HepG2 (cell line): ENCODE data around the gene GLRX5. TPM values are rescaled to one million over a fixed set of nuclear protein-coding genes. Genes with fewer than 3 reads are reported as not detected.

Experiments used
- ATAC-seq: fragments of 200-7000 bp; cut with Tn5 transposase; 3 replicates; pipeline ENCODE4 v1.9.1; 2020; ENCODE audit warnings: mild to moderate bottlenecking, moderate library complexity
- BruUV-seq: library from RNA; stranded (reverse); fragments of 400-500 nt; replicated peaks from 2 replicates; lab custom pipeline; 2021; lab: Mats Ljungman, UMichigan
- CTCF ChIA-PET: fragments of 300-600 bp; formaldehyde crosslinking; extraction: SDS; loops from one replicate; lab custom pipeline; 2021; ENCODE audit warnings: low total read pairs, inconsistent platforms, low intra/inter-chr PET ratio; lab: Yijun Ruan, JAX
- POLR2A ChIA-PET: fragments of 350-600 bp; sonication (Branson Sonifier 250); formaldehyde crosslinking; loops from one replicate; lab custom pipeline; 2020; ENCODE audit warnings: antibody characterized with exemption, inconsistent platforms; lab: Yijun Ruan, JAX
- DNase-seq: peaks from one replicate; pipeline ENCODE4 v3.0.0-alpha.2; 2015; ENCODE audit warnings: low spot score
- FAIRE-seq: peaks from 3 replicates; lab custom pipeline; 2011; peaks lifted over from hg19 to GRCh38; lab: Jason Lieb, UNC
- H2AFZ ChIP-seq: one replicate; pipeline ENCODE4 v1.6.1; 2011; ENCODE audit warnings: low read length, inconsistent platforms
- H3K27ac ChIP-seq: fragments of 300-600 bp; 3 replicates; pipeline ENCODE4 v1.8.0; 2011; ENCODE audit warnings: mixed run types, mild to moderate bottlenecking, mixed read lengths, low read length, inconsistent platforms; ENCODE audit not compliant: insufficient read depth; ENCODE audit errors: extremely low read length
- H3K27me3 ChIP-seq, 2 experiments: fragments of 200-600 bp in 1 of 2; 2 replicates in 1 of 2; 3 replicates in 1 of 2; pipeline versions ENCODE4 v1.6.0 to v1.8.0; 2011; ENCODE audit warnings: low read length in 2 of 2, mild to moderate bottlenecking in 2 of 2, moderate library complexity in 2 of 2, inconsistent platforms in 1 of 2; ENCODE audit not compliant: insufficient read depth in 2 of 2, control insufficient read depth in 1 of 2
- H3K36me3 ChIP-seq, 2 experiments: fragments of 200-600 bp in 1 of 2; replicated peaks in 1 of 2; 2 replicates in 1 of 2; 3 replicates in 1 of 2; pipeline versions ENCODE4 v1.5.1 to v1.8.0; 2011; ENCODE audit warnings: low read length in 2 of 2, inconsistent platforms in 1 of 2; ENCODE audit not compliant: insufficient read depth in 2 of 2, control insufficient read depth in 1 of 2
- H3K4me1 ChIP-seq: 2 replicates; pipeline ENCODE4 v1.5.1; 2012; ENCODE audit warnings: low read length, inconsistent platforms; ENCODE audit not compliant: insufficient read depth
- H3K4me2 ChIP-seq: 2 replicates; pipeline ENCODE4 v1.6.0; 2011; ENCODE audit warnings: low read depth, low read length, inconsistent platforms
- H3K4me3 ChIP-seq, 3 experiments: fragments of 200-600 bp in 1 of 3; sonication (generic), shearing (Covaris generic) in 1 of 3; replicated peaks in 1 of 3; 2 replicates each; pipeline ENCODE4 v1.5.1; 2011 to 2016; ENCODE audit warnings: low read length in 3 of 3, inconsistent platforms in 2 of 3, low read depth in 2 of 3, mild to moderate bottlenecking in 2 of 3, control low read depth in 1 of 3, mixed read lengths in 1 of 3; ENCODE audit not compliant: insufficient read depth in 1 of 3
- H3K79me2 ChIP-seq: one replicate; pipeline ENCODE4 v1.6.1; 2011; ENCODE audit warnings: low read length, inconsistent platforms; ENCODE audit not compliant: insufficient read depth
- H3K9ac ChIP-seq: 2 replicates; pipeline ENCODE4 v1.6.0; 2011; ENCODE audit warnings: mild to moderate bottlenecking, low read depth, low read length, inconsistent platforms; ENCODE audit not compliant: insufficient read depth
- H3K9me3 ChIP-seq: 2 replicates; pipeline ENCODE4 v1.5.1; 2012; ENCODE audit warnings: mild to moderate bottlenecking, low read length
- H4K20me1 ChIP-seq: 2 replicates; pipeline ENCODE4 v1.6.0; 2011; ENCODE audit warnings: inconsistent platforms, mild to moderate bottlenecking, low read length, moderate library complexity; ENCODE audit not compliant: insufficient read depth
- BCL6 ChIP-seq: IDR thresholded peaks from 2 replicates; pipeline ENCODE4 v1.6.1; 2016; ENCODE audit warnings: missing genetic modification reagents, missing compliant biosample characterization
- GATAD1 ChIP-seq: IDR thresholded peaks from 2 replicates; pipeline ENCODE4 v1.6.1; 2016; ENCODE audit warnings: missing genetic modification reagents, missing compliant biosample characterization
- HNF4A ChIP-seq: sonication (generic); formaldehyde crosslinking; IDR thresholded peaks from 2 replicates; pipeline ENCODE4 v1.4.0; 2020; ENCODE audit warnings: missing genetic modification reagents
- PBX2 ChIP-seq: IDR thresholded peaks from 2 replicates; pipeline ENCODE4 v1.6.1; 2016; ENCODE audit warnings: control low read depth
- SIN3A ChIP-seq: IDR thresholded peaks from 2 replicates; pipeline ENCODE4 v1.6.1; 2011; ENCODE audit warnings: low read depth, mild to moderate bottlenecking, control low read depth, low read length, borderline replicate concordance
- SRF ChIP-seq: IDR thresholded peaks from 2 replicates; pipeline ENCODE4 v1.6.1; 2011; ENCODE audit warnings: mild to moderate bottlenecking, low read depth, low read length, moderate library complexity
- ZFP36L2 ChIP-seq: sonication (generic); formaldehyde crosslinking; IDR thresholded peaks from 2 replicates; pipeline ENCODE4 v1.4.0; 2020; ENCODE audit warnings: missing genetic modification reagents
- ZFP62 ChIP-seq: sonication (generic); formaldehyde crosslinking; IDR thresholded peaks from 2 replicates; pipeline ENCODE4 v1.4.0; 2020; ENCODE audit warnings: missing genetic modification reagents
- ZFYVE20 ChIP-seq: sonication (generic); formaldehyde crosslinking; IDR thresholded peaks from 2 replicates; pipeline ENCODE4 v1.8.0; 2023; ENCODE audit warnings: low read depth, mild to moderate bottlenecking, moderate library complexity, missing genetic modification reagents, borderline replicate concordance
- ZNF367 ChIP-seq: sonication (generic); formaldehyde crosslinking; IDR thresholded peaks from 2 replicates; pipeline ENCODE4 v1.4.0; 2020; ENCODE audit warnings: missing genetic modification reagents, borderline replicate concordance
- ZNF563 ChIP-seq: sonication (generic); formaldehyde crosslinking; IDR thresholded peaks from 2 replicates; pipeline ENCODE4 v1.8.0; 2022; ENCODE audit warnings: mild to moderate bottlenecking, moderate library complexity, missing genetic modification reagents
- ZNF775 ChIP-seq: sonication (generic); formaldehyde crosslinking; IDR thresholded peaks from 2 replicates; pipeline ENCODE4 v1.4.0; 2020; ENCODE audit warnings: missing genetic modification reagents, mild to moderate bottlenecking, moderate library complexity, borderline replicate concordance
- WGBS: methylation state at CpG from one replicate; pipeline ENCODE4 v1.1.6; 2017; ENCODE audit warnings: low lambda C conversion rate; 5-methylcytosine and 5-hydroxymethylcytosine counted together
- in situ Hi-C: cut with HindIII; loops from 2 replicates; pipeline ENCODE4 v1.10.0; 2017; ENCODE audit warnings: low pct_unique_long_range_greater_than_20kb; ENCODE audit not compliant: extremely low pct_ligation_motif_present
- intact Hi-C: fragments of 100-400 bp; cut with micrococcal nuclease; formaldehyde crosslinking; loops from one replicate; pipeline ENCODE4 v1.10.0; 2022; ENCODE audit not compliant: unreplicated experiment
- polyA plus RNA-seq, 8 experiments: library from polyadenylated mRNA; depleted of rRNA in 3 of 8; stranded (reverse) in 7 of 8; unstranded in 1 of 8; fragments of >200 nt; fragmentation: Illumina TruSeq in 4 of 8; extraction: Trizol in 4 of 8; gene quantifications; 2 replicates each; pipeline versions ENCODE4 v1.2.1 to v1.2.3, GENCODE V29; 2011 to 2016; ENCODE audit warnings: low read depth in 4 of 8, missing spikeins in 1 of 8, mixed read lengths in 1 of 8; ENCODE audit not compliant: insufficient read depth in 1 of 8
- total RNA-seq, 5 experiments: library from RNA; depleted of rRNA; stranded (reverse); fragments of >200 nt; fragmentation: Illumina TruSeq; extraction: Trizol; gene quantifications; 2 replicates each; pipeline ENCODE4 v1.2.3, GENCODE V29; 2016; ENCODE audit warnings: low read depth in 1 of 5
- TF ChIP-seq, protein P1 (sequence below): IDR thresholded peaks from 2 replicates; pipeline ENCODE4 v1.6.1; 2016; ENCODE audit warnings: low read depth, control low read depth
- TF ChIP-seq, protein P2 (sequence below): IDR thresholded peaks from 2 replicates; pipeline ENCODE4 v1.6.1; 2012; ENCODE audit warnings: low read depth, low read length, improper control_type of control experiment
- TF ChIP-seq, protein P3 (sequence below): sonication (generic); formaldehyde crosslinking; IDR thresholded peaks from 2 replicates; pipeline ENCODE4 v1.9.0; 2022; ENCODE audit warnings: missing genetic modification reagents, mild to moderate bottlenecking, borderline replicate concordance
- TF ChIP-seq, protein P4 (sequence below): sonication (generic); formaldehyde crosslinking; IDR thresholded peaks from 2 replicates; pipeline ENCODE4 v1.5.0; 2020; ENCODE audit warnings: missing genetic modification reagents

GLRX5 gene
- total and polyA plus RNA-seq, 2 of the 13 experiments (the other 11 are each of a cell fraction or from before 2014, with no cell fraction given) = 122 to 146 TPM

- Histone ChIP-seq H3K4me1 (peaks cover 48% of the 10 kb centered on the region), H3K4me3 (peak overlapping the region; percentile 72 to 96 (median 87)), H3K79me2 (peaks cover 89% of the 10 kb centered on the region), H4K20me1 (peaks cover 34% of the 10 kb centered on the region), H3K27me3 (peaks cover 0 to 2% of the 10 kb centered on the region in 2 experiments; a peak in 1 of 5 replicates), H3K9ac (peak overlapping the region; percentile 89), H3K27ac (peak overlapping the region; percentile 78), H3K4me2 (peak overlapping the region; percentile 91), H3K9me3 (no peaks in the 10 kb centered on the region), H3K36me3 (peaks cover 0 to 4% of the 10 kb centered on the region in 2 experiments; a peak in 1 of 5 replicates), H2AFZ (no peak overlapping the region)
- DNase-seq (peak; percentile 93), ATAC-seq (peak; percentile 10), FAIRE-seq (peak; percentile 90)
- ChIA-PET CTCF (no interaction called here), POLR2A (interaction anchor here (0.9 to 7.5 kb wide), 10 partner anchors 11 to 927 kb away, joined by 3 to 183 read pairs (median 18); partner anchors contain the start of gene SYNE3)
- intact Hi-C loops (loop anchor here (1.0 kb wide), 1 partner anchor 11 kb away; no protein-coding TSS in a partner anchor), in situ Hi-C loops (no loop called here)
- 2% methylated on average over 9 of the region's 9 CpGs for WGBS
- BruUV-seq = TSS peak; percentile 33
- TF ChIP-seq BCL6 = peak; percentile 90
- TF ChIP-seq SRF = no peak
- TF ChIP-seq, protein P1, sequence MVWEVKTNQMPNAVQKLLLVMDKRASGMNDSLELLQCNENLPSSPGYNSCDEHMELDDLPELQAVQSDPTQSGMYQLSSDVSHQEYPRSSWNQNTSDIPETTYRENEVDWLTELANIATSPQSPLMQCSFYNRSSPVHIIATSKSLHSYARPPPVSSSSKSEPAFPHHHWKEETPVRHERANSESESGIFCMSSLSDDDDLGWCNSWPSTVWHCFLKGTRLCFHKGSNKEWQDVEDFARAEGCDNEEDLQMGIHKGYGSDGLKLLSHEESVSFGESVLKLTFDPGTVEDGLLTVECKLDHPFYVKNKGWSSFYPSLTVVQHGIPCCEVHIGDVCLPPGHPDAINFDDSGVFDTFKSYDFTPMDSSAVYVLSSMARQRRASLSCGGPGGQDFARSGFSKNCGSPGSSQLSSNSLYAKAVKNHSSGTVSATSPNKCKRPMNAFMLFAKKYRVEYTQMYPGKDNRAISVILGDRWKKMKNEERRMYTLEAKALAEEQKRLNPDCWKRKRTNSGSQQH (CRISPR knock-in tag) = peak; percentile 76
- TF ChIP-seq, protein P2, sequence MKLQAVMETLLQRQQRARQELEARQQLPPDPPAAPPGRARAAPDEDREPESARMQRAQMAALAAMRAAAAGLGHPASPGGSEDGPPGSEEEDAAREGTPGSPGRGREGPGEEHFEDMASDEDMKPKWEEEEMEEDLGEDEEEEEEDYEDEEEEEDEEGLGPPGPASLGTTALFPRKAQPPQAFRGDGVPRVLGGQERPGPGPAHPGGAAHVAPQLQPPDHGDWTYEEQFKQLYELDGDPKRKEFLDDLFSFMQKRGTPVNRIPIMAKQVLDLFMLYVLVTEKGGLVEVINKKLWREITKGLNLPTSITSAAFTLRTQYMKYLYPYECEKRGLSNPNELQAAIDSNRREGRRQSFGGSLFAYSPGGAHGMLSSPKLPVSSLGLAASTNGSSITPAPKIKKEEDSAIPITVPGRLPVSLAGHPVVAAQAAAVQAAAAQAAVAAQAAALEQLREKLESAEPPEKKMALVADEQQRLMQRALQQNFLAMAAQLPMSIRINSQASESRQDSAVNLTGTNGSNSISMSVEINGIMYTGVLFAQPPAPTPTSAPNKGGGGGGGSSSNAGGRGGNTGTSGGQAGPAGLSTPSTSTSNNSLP = peak; percentile 52; the same call in 1 of the 2 replicates
- TF ChIP-seq ZFP36L2 (CRISPR knock-in tag) = no peak
- TF ChIP-seq, protein P3, sequence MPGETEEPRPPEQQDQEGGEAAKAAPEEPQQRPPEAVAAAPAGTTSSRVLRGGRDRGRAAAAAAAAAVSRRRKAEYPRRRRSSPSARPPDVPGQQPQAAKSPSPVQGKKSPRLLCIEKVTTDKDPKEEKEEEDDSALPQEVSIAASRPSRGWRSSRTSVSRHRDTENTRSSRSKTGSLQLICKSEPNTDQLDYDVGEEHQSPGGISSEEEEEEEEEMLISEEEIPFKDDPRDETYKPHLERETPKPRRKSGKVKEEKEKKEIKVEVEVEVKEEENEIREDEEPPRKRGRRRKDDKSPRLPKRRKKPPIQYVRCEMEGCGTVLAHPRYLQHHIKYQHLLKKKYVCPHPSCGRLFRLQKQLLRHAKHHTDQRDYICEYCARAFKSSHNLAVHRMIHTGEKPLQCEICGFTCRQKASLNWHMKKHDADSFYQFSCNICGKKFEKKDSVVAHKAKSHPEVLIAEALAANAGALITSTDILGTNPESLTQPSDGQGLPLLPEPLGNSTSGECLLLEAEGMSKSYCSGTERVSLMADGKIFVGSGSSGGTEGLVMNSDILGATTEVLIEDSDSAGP = no peak
- peak; percentile 82 for TF ChIP-seq HNF4A (CRISPR knock-in tag)
- 0 out of 2 replicates have a peak, but pooled peaks have one; percentile 20 for TF ChIP-seq SIN3A
- peak; percentile 54 for TF ChIP-seq GATAD1 (CRISPR knock-in tag)
- no peak for TF ChIP-seq ZNF367
- TF ChIP-seq ZNF775 (CRISPR knock-in tag) = no peak
- no peak for TF ChIP-seq ZFP62 (CRISPR knock-in tag)
- TF ChIP-seq ZNF563 (CRISPR knock-in tag) = no peak
- no peak for TF ChIP-seq ZFYVE20 (CRISPR knock-in tag)
- TF ChIP-seq, protein P4, sequence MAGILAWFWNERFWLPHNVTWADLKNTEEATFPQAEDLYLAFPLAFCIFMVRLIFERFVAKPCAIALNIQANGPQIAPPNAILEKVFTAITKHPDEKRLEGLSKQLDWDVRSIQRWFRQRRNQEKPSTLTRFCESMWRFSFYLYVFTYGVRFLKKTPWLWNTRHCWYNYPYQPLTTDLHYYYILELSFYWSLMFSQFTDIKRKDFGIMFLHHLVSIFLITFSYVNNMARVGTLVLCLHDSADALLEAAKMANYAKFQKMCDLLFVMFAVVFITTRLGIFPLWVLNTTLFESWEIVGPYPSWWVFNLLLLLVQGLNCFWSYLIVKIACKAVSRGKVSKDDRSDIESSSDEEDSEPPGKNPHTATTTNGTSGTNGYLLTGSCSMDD (CRISPR knock-in tag) = no peak
- TF ChIP-seq PBX2 = no peak
Measured at GRCh38 chr14:95537298-95538089, 2.6 kb downstream of the GLRX5 start.
